ENCODE data around the gene ZSWIM2.

DNA sequence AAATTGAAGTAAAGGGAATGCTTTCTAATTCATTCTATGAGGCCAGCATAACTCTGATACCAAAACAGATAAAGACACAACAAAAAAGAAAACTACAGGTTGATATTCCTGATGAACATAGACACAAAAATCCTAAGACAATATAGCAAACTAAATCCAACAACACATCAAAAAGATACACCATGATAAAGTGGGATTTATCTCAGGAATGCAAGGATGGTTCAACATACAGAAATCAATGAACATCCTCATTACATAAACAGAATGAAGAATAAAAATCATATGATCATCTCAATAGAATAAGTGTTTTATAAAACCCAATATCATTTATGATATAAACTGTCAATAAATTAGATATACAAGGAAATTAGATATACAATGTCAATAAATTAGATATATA, 65.7 kb downstream of the ZSWIM2 start:
- TF ChIP-seq, protein P1, sequence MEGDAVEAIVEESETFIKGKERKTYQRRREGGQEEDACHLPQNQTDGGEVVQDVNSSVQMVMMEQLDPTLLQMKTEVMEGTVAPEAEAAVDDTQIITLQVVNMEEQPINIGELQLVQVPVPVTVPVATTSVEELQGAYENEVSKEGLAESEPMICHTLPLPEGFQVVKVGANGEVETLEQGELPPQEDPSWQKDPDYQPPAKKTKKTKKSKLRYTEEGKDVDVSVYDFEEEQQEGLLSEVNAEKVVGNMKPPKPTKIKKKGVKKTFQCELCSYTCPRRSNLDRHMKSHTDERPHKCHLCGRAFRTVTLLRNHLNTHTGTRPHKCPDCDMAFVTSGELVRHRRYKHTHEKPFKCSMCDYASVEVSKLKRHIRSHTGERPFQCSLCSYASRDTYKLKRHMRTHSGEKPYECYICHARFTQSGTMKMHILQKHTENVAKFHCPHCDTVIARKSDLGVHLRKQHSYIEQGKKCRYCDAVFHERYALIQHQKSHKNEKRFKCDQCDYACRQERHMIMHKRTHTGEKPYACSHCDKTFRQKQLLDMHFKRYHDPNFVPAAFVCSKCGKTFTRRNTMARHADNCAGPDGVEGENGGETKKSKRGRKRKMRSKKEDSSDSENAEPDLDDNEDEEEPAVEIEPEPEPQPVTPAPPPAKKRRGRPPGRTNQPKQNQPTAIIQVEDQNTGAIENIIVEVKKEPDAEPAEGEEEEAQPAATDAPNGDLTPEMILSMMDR (IDR thresholded peaks at IDR 0.05), result no peak
- no peak for TF ChIP-seq POLR2A (IDR thresholded peaks at IDR 0.05)

All from thyroid gland (tissue), 4 donors.